B cell (primary cell): ENCODE results near the gene SKAP2. TPM values are rescaled to one million over a fixed set of nuclear protein-coding genes. Genes with fewer than 3 reads are reported as not detected.

Experiments
- ATAC-seq: fragments of 200-7000 bp; cut with Tn5 transposase; one replicate; pipeline ENCODE4 v1.10.0; 2021; ENCODE audit warnings: low read depth, mild to moderate bottlenecking, moderate number of reproducible peaks, moderate library complexity
- CTCF ChIA-PET: fragments of 350-600 bp; sonication (Branson Sonifier 250); formaldehyde crosslinking; loops from one replicate; lab custom pipeline; 2021; ENCODE audit warnings: antibody characterized with exemption, inconsistent platforms; lab: Charles Lee
- POLR2A ChIA-PET: fragments of 350-600 bp; sonication (Branson Sonifier 250); formaldehyde crosslinking; loops from one replicate; lab custom pipeline; 2021; ENCODE audit warnings: antibody characterized with exemption; lab: Charles Lee
- DNase-seq: peaks from one replicate; pipeline ENCODE4 v3.0.0; 2013
- H2AFZ ChIP-seq: 2 replicates; pipeline ENCODE4 v1.6.1; 2012; ENCODE audit warnings: mild to moderate bottlenecking, low read depth, low read length; ENCODE audit not compliant: insufficient read depth, poor library complexity, severe bottlenecking
- H3K27ac ChIP-seq, 2 donors: 1 replicate in 1 of 2; 2 replicates in 1 of 2; pipeline ENCODE4 v1.5.1; 2012 to 2013; ENCODE audit warnings: low read length in 2 of 2, mild to moderate bottlenecking in 2 of 2, moderate library complexity in 1 of 2
- H3K27me3 ChIP-seq, 4 experiments: fragments of 200-600 bp in 1 of 4; sonication (generic) in 1 of 4; replicated peaks in 1 of 4; 1 replicate in 2 of 4; 2 replicates in 2 of 4; pipeline versions ENCODE4 v1.6.1 to v1.7.0; 2013 to 2016; ENCODE audit warnings: low read length in 3 of 4, mild to moderate bottlenecking in 2 of 4, mixed read lengths in 1 of 4, moderate library complexity in 1 of 4; ENCODE audit not compliant: insufficient read depth in 4 of 4, control insufficient read depth in 3 of 4; ENCODE audit errors: control extremely low read depth in 1 of 4
- H3K36me3 ChIP-seq, 2 experiments: replicated peaks in 1 of 2; 1 replicate in 1 of 2; 2 replicates in 1 of 2; pipeline versions ENCODE4 v1.6.1 to v1.7.1; 2013; ENCODE audit warnings: low read length in 1 of 2; ENCODE audit not compliant: insufficient read depth in 2 of 2, control insufficient read depth in 1 of 2; ENCODE audit errors: control extremely low read depth in 1 of 2, extremely low read depth in 1 of 2
- H3K4me1 ChIP-seq, 2 donors: fragments of 200-600 bp in 1 of 2; sonication (generic) in 1 of 2; 1 replicate in 1 of 2; 2 replicates in 1 of 2; pipeline versions ENCODE4 v1.5.1 to v1.6.1; 2013 to 2017; ENCODE audit warnings: low read length in 2 of 2; ENCODE audit not compliant: control insufficient read depth in 2 of 2, insufficient read depth in 2 of 2
- H3K4me2 ChIP-seq: replicated peaks from 2 replicates; pipeline ENCODE3; 2012; ENCODE audit warnings: mild to moderate bottlenecking, low read depth, low read length; ENCODE audit not compliant: poor library complexity, severe bottlenecking
- H3K4me3 ChIP-seq, 5 experiments: fragments of 200-600 bp in 1 of 5; sonication (generic) in 1 of 5; 1 replicate in 3 of 5; 2 replicates in 2 of 5; pipeline versions ENCODE4 v1.5.1 to v1.7.0; 2011 to 2016; ENCODE audit warnings: low read length in 4 of 5, mild to moderate bottlenecking in 4 of 5, low read depth in 2 of 5, control low read depth in 1 of 5, moderate library complexity in 1 of 5; ENCODE audit not compliant: insufficient read depth in 1 of 5; ENCODE audit errors: control extremely low read depth in 1 of 5, extremely low read depth in 1 of 5
- H3K79me2 ChIP-seq: fragments of 200-600 bp; sonication (generic); one replicate; pipeline ENCODE4 v1.6.0; 2016; ENCODE audit warnings: low read length; ENCODE audit not compliant: control insufficient read depth, insufficient read depth
- H3K9ac ChIP-seq: fragments of 200-600 bp; sonication (generic); 2 replicates; pipeline ENCODE4 v1.6.1; 2017; ENCODE audit warnings: mild to moderate bottlenecking, low read length, moderate library complexity
- H3K9me3 ChIP-seq, 3 donors: one replicate each; pipeline versions ENCODE4 v1.6.1 to v1.7.1; 2013; ENCODE audit warnings: low read length in 2 of 3; ENCODE audit not compliant: control insufficient read depth in 2 of 3, insufficient read depth in 1 of 3; ENCODE audit errors: control extremely low read depth in 1 of 3
- H4K20me1 ChIP-seq: 2 replicates; pipeline ENCODE4 v1.6.0; 2012; ENCODE audit warnings: mild to moderate bottlenecking, low read length; ENCODE audit not compliant: insufficient read depth, control insufficient read depth, poor library complexity, severe bottlenecking
- H3K27ac Mint-ChIP-seq: one replicate; pipeline ENCODE4 v1.8.0; 2021; ENCODE audit warnings: mixed read lengths
- H3K27me3 Mint-ChIP-seq: one replicate; pipeline ENCODE4 v1.8.0; 2021; ENCODE audit warnings: mixed read lengths
- H3K4me1 Mint-ChIP-seq: one replicate; pipeline ENCODE4 v1.8.0; 2021; ENCODE audit warnings: mixed read lengths
- H3K4me3 Mint-ChIP-seq: one replicate; pipeline ENCODE4 v1.8.0; 2021; ENCODE audit warnings: mixed read lengths
- H3K9me3 Mint-ChIP-seq: one replicate; pipeline ENCODE4 v1.8.0; 2022; ENCODE audit warnings: mixed read lengths; ENCODE audit not compliant: insufficient read depth
- CTCF ChIP-seq: fragments of 200-600 bp; IDR thresholded peaks from one replicate; pipeline ENCODE4 v1.8.0; 2022; ENCODE audit warnings: antibody characterized with exemption, mild to moderate bottlenecking
- EZH2 ChIP-seq: IDR thresholded peaks from 2 replicates; pipeline ENCODE4 v1.6.1; 2012; ENCODE audit warnings: borderline replicate concordance, low read depth, mild to moderate bottlenecking, moderate library complexity, low read length; ENCODE audit not compliant: insufficient read depth, poor library complexity, severe bottlenecking
- WGBS: methylation state at CpG from one replicate; pipeline ENCODE4 v1.1.5; 2013; ENCODE audit warnings: missing lambda C conversion rate; ENCODE audit not compliant: insufficient coverage; 5-methylcytosine and 5-hydroxymethylcytosine counted together
- intact Hi-C: fragments of 100-400 bp; cut with micrococcal nuclease; formaldehyde crosslinking; loops from one replicate; pipeline ENCODE4 v1.10.0; 2022
- polyA plus RNA-seq: library from polyadenylated mRNA; depleted of rRNA; stranded (reverse); fragments of >200 nt; gene quantifications from 2 replicates; pipeline ENCODE4 v1.2.3, GENCODE V29; 2012
- total RNA-seq, 2 donors: library from RNA; stranded (reverse); fragments of 120-200 nt in 1 of 2; gene quantifications; 1 replicate in 1 of 2; 2 replicates in 1 of 2; pipeline versions ENCODE4 v1.2.3 to v1.2.4, GENCODE V29; 2013 to 2022

The SKAP2 gene
- total and polyA plus RNA-seq, 2 donors (not counting 1 experiment from before 2014, with no cell fraction given): 12.8 to 58.4 TPM

- TF ChIP-seq CTCF: no peak
- TF ChIP-seq EZH2: no peak
- Mint-ChIP-seq H3K27me3 (no peaks in the 10 kb centered on the region), H3K4me3 (no peak overlapping the region), H3K27ac (no peak overlapping the region), H3K4me1 (no peaks in the 10 kb centered on the region), H3K9me3 (no peaks in the 10 kb centered on the region)
- intact Hi-C loops: no loop called here
- no peaks in the 10 kb centered on the region for H3K4me1 ChIP-seq
- H4K20me1 ChIP-seq: no peaks in the 10 kb centered on the region
- no peak overlapping the region for H3K4me3 ChIP-seq
- DNase-seq (no peak), ATAC-seq (no peak)
- no peak overlapping the region for H2AFZ ChIP-seq
- WGBS: 100% methylated on average over 2 of the region's 10 CpGs
- H3K79me2 ChIP-seq: no peaks in the 10 kb centered on the region
- no peak overlapping the region for H3K9ac ChIP-seq
- no peak overlapping the region for H3K27ac ChIP-seq
- ChIA-PET CTCF (no interaction called here), POLR2A (no interaction called here)
- H3K4me2 ChIP-seq: no peak overlapping the region
- H3K36me3 ChIP-seq: no peaks in the 10 kb centered on the region
- no peaks in the 10 kb centered on the region for H3K27me3 ChIP-seq
- H3K9me3 ChIP-seq: peaks cover 0 to 4% (median 0%) of the 10 kb centered on the region in 3 donors
Observed at GRCh38 chr7:26627221-26627620, 237.2 kb downstream of the SKAP2 start.

GRCh38 chr7:26626687-26627086, 237.7 kb downstream of the SKAP2 start:
- ChIA-PET CTCF (no interaction called here), POLR2A (no interaction called here)
- Histone ChIP-seq H3K4me1 (no peaks in the 10 kb centered on the region), H2AFZ (no peak overlapping the region), H3K79me2 (no peaks in the 10 kb centered on the region), H3K27ac (no peak overlapping the region), H3K36me3 (no peaks in the 10 kb centered on the region), H3K4me2 (no peak overlapping the region), H3K9me3 (peaks cover 0 to 4% (median 0%) of the 10 kb centered on the region in 3 donors), H3K4me3 (no peak overlapping the region), H3K27me3 (no peaks in the 10 kb centered on the region), H4K20me1 (no peaks in the 10 kb centered on the region), H3K9ac (no peak overlapping the region)
- ATAC-seq: no peak
- no peak overlapping the region for H3K4me3 Mint-ChIP-seq
- H3K4me1 Mint-ChIP-seq: no peaks in the 10 kb centered on the region
- no peak overlapping the region for H3K27ac Mint-ChIP-seq
- DNase-seq: no peak
- intact Hi-C loops: no loop called here
- no peaks in the 10 kb centered on the region for H3K27me3 Mint-ChIP-seq
- 95% methylated on average over 2 of the region's 2 CpGs for WGBS
- no peak for TF ChIP-seq CTCF
- TF ChIP-seq EZH2: no peak
- no peaks in the 10 kb centered on the region for H3K9me3 Mint-ChIP-seq
